Measurements from ENCODE around the gene LYZ. TPM values are rescaled to one million over a fixed set of nuclear protein-coding genes. Genes with fewer than 3 reads are reported as not detected.

The LYZ gene
- total RNA-seq, 1 donor from 2014 or later: 0.89 TPM

DNA sequence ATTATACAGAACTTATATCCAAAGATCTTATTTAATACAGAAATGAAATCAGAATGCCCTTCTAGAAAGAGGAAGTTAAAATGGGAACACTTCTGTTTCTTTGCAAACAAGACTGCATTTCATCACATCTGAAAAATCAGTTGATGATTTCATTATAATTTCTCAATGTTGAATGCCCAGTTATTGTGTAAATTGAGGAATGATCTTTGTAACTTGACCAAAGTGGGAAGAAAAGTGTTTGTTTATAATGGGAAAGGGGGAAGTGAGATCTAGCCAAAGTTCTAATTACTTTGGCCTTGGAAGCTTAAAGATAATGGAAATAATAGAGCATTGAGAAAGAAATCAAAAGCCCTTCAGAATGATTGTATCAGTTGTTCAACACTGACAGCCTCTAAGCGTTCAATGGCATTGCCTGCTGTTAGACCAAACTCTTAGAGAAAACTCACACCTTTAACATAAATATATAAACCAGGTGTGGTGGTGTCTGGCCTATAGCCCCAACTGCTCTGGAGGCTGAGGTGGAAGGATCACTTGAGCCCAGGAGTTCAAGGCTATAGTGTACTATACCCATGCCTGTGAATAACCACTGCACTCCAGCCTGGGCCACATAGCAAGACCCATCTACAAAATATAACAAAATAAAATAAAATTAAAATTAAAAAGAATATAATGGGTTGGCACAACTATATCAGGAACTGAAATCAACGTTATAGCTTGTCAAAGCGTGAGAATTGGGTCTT, 9.9 kb upstream of the LYZ start:
- intact Hi-C loops (cut with micrococcal nuclease): no loop called here

GRCh38 chr12:69338936-69339335, 9.2 kb upstream of the LYZ start:
- intact Hi-C loops (cut with micrococcal nuclease): no loop called here

DNA sequence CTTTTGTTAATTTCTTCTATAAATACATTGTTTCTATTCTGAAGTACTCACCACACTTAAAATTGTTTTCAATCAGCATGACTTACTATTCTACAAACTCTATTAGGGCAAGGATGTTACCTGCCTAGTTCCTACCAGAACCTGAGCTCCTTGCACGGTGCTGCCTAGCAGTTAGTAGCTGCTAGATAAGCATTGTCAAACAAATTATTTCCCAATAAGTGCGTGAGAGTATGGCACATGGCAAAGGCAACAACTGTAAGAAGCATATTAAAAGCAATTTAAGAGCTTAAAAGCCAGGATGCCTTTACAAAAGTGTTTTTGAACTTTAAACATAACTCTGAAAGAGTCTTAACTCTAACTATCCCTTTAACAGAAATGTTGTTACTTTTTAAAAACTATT, 8.2 kb upstream of the LYZ start:
- intact Hi-C loops (cut with micrococcal nuclease): no loop called here

DNA sequence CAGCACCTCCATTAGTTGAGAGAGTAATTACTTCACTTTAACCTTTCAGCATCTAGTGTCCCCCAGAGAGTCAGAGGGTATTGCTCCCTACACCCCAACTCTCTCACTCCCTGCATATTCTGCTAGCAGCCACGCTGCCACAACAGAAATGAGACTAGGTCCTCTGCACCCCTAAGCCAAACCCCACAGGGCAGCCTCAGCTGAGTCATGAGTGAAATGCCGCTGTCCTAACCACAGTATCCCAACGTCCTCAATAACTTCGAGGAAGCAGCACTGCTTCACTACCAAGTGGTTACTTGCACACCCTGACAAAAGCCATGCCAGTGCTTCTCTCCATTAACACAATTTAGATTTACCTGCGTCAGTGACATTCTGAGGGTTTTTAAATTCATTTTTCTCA, 6.9 kb upstream of the LYZ start:
- intact Hi-C loops (cut with micrococcal nuclease): no loop called here

DNA sequence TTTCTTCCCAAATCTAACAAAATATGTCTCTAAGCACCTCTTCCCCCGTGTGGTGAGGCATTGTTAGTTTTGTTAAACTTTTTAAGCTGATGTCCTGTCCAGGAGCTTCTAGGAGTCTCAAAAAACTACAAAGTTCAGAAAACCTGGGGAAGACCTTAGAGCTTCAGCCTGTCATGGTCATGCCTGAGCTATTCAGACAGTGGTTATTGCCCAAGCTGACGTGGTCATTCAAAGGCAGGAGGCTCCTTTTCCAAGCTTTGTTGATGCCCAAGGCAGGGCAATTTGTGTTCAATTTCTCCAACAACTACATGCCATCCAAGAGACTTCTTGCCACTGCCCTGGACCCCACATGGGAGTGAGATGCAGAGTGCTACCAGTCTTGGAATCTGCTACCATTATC, 5.8 kb upstream of the LYZ start:
- intact Hi-C loops (cut with micrococcal nuclease): no loop called here

DNA sequence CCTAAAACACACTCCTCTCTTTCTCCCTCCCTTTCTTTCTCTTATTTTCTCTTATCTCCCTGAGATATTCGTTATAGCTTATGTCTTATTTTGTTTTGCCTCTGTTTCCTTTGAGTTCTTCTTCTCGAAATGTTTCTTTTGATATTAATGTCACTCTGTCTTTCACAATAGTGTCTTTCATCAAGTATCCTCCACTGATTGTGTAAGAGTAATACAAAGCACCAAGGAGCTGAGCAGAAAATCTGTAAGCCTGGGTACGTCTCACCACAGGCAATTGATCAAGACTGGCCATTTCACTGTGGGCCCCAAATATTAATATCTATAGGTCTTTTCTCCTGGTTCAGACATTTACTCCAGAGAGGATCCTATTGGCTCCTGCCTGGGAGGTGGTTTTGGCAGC, 4.8 kb upstream of the LYZ start:
- intact Hi-C loops (cut with micrococcal nuclease): no loop called here

- intact Hi-C loops (cut with micrococcal nuclease): no loop called here
These were observed 4.1 kb upstream of the LYZ start for GRCh38 chr12:69343885-69344612.

GRCh38 chr12:69345077-69345476, 3.1 kb upstream of the LYZ start:
- intact Hi-C loops (cut with micrococcal nuclease): no loop called here

GRCh38 chr12:69345742-69346141, 2.4 kb upstream of the LYZ start:
- intact Hi-C loops (cut with micrococcal nuclease): no loop called here

DNA sequence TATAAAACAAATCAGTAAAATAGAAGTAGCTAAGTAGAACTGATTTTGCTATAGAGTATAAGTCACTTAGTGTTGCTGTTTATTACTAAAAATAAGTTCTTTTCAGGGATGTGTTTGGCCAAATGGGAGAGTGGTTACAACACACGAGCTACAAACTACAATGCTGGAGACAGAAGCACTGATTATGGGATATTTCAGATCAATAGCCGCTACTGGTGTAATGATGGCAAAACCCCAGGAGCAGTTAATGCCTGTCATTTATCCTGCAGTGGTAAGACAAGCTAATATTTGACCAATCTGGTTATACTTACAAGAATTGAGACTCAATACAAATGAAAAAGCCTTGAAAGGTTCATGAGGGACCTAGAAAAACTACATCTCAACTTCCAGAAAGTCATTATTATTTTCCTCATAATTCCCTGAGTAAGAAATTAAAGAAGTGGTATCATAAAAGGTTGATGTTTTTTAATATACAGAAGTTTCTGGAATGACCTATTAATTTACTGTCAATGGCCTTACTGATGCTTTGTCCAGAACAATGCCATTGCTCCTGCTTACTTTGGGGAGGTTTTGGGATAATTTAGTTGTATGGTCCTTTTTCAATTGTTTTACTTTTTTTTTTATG, 1.9 kb downstream of the LYZ start:
- intact Hi-C loops (cut with micrococcal nuclease): no loop called here

DNA sequence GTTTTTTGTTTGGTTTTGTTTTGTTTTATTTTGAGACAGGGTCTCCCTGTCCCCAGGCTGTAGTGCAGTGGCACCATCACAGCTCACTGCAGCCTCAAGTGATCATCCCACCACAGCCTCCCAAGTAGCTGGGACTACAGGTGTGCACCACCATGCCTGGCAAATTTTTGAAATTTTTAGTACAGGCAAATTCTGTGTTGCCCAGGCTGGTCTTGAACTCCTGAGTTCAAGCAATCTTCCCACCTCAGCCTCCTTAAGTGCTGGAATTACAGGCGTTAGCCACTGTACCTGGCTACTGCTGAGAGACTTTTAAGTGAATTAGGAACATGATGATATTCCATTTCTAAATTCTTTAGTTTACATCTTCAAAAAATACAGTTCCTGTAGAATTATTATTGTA, 2.6 kb downstream of the LYZ start:
- intact Hi-C loops (cut with micrococcal nuclease): no loop called here

DNA sequence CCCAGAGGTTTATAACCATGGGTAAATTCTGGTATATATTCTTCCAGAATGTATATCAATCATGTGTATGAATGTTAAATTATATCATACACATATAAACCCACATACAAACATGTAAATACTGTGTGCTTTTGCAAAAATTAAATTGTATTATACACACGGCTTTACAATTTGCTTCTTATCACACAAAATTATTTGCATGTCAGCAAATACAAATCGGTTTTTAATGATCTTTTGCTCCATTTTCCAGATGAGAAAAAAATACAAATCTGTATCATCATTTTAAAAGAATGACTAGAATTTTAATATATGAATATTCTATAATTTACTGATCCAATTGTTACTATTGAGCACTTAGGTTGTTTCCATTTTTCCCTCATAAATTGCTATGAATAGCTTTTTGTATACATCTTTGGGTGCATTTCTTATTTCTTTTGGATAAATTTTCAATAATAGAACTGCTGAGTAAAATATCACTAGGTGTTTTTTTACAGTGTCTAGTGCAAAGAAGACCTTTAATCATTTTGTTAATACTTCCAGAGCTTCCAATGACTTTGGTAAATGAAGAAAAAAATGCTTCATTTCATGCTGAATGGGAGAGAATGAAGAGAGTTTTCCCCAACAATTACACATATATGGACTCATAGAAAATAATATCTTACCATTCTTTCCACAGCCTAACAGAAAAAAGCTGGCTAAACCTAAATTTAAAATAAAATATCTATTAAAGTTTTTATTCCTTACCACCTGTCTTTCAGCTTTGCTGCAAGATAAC, 3.5 kb downstream of the LYZ start:
- intact Hi-C loops (cut with micrococcal nuclease): no loop called here

- intact Hi-C loops (cut with micrococcal nuclease): no loop called here
These were observed 4.7 kb downstream of the LYZ start for GRCh38 chr12:69352904-69353303.

DNA sequence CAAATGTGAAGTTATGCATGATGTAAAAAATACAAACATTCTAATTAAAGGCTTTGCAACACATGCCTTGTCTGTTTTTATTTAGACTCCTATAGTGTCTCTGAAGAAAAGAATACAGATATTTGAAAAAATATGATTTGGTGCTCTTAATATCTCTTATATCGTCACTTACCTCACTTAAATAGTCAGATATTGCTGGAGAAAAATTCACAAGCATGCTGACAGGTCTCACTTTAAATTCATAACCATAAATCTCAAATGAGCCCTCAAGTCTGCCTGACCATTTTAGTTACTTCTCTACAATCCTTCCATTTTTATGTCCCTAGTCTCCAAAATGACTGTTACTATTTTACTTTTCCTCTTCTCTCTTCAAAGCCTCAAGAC, 6.0 kb downstream of the LYZ start:
- intact Hi-C loops (cut with micrococcal nuclease): no loop called here

GRCh38 chr12:69354556-69355187, 6.5 kb downstream of the LYZ start:
- intact Hi-C loops (cut with micrococcal nuclease): no loop called here

DNA sequence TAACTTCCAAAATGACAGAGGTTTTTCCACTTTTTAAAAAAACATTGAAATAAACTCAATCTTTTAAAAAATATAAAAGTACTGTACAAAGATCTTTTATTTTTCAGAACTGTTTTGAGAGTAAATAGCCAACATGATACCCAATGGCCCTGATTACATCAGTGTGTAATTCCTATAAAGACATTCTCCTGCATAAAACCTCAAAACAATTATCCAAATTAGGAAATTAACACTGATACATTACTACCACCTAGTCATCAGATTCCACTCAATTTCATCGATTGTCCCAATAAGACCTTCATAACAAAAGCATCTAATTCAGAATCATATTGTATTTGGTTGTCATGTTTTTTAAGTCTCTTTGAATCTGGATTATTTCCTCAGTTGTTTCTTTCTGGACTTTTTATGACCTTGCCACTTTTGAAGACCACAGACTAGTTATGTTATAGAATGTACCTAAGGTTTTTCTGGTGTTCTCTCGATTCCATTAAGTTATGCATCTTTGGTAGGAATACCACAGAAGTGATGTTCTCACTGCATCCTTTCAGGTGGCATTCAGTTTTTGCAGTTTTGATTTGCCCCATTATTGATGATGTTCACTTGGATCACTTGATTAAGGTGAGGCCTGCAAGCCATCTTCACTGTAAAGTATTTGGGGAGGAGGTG, 7.3 kb downstream of the LYZ start:
- intact Hi-C loops (cut with micrococcal nuclease): no loop called here

DNA sequence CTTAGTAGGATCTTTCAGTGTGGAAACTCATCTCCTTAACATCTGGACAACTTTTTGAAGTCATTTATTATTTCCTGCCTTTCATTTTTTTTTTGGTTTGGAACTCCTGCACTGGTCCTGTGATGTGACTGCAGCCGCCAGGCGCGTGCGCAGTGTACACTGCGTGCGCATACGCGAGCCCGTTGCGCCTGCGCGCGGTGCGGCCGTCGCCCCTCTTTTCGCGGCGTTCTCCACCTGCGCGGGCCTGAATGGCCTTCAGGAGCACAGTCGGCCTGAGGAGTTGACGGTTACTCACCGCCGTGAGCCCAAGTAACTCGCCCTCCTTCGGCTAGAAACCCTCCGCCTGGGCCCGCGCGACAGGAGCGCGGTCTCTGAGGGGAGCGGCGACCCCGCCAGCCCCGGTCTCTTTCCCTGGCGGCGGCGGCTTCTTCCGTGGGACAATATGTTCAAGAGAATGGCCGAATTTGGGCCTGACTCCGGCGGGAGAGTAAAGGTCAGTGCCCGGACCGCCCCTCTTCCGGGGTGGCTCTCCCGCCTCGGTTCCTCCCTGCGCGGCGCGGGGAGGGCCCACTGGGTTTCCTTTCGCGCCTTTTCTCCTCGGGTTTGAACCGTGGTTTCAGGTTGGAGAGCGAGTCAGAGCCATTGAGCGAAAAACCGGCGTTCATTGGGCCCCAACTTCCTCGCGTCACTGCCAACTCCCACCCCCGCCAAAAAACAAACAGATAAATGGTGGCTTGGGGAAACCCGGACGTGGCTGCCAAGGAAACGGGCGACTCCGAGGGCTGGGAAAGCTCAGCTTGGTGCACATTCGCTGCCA, 11.6 kb downstream of the LYZ start, which contains the start of gene YEATS4:
Gene YEATS4 (plus strand): TSS at position 213 of the 817 bp plus-strand sequence. CDS start 230 bp downstream, at position 443.
- intact Hi-C loops (cut with micrococcal nuclease): loop anchor here (1.0 to 2.0 kb wide), 5 partner anchors 111 to 883 kb away; partner anchors contain the start of genes CCT2, CNOT2, CPSF6 and FRS2

- intact Hi-C loops (cut with micrococcal nuclease): loop anchor here (1.0 to 2.0 kb wide), 5 partner anchors 110 to 882 kb away; partner anchors contain the start of genes CCT2, CNOT2, CPSF6 and FRS2
These were observed 12.1 kb downstream of the LYZ start for GRCh38 chr12:69360348-69360672.

DNA sequence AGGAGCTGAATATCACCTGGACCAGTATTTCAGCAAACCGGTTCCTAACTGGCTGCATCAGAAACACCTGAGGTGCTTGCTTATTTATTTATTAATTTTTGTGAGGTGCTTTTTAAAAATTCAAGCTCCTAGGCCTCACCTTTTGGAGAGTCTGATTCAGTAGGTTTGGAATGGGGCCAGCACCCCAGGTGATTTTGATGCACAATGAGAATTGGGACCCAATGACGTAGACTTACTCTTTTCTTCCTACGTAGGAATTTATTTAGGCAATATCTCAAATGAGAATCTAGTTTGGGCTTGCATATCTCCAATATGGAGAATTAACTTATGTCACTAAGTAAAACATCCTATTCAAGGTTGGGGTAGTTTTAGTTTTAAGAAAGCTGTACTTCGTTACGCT, 18.6 kb downstream of the LYZ start:
- intact Hi-C loops (cut with micrococcal nuclease): no loop called here

DNA sequence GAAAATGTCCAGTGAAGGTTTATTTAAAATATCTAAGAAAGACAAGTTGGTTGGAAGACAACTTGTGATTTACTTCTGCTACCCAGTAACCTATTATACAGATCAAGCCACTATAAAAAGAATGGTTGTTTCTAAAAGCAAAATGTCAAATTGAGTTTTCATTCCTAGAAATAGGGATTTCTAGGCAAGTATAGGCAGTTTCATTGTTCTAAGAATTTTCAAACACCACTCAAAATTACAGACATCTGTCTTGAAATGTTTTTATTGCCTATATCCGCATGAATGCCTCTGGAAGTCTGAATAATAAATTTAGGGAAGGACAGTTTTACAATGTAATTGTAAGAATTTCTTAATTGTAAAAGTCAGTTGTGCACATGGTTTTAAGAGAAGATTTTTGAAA, 20.0 kb downstream of the LYZ start:
- intact Hi-C loops (cut with micrococcal nuclease): no loop called here

Measured in T-helper 2 cell treated with Interferon-gamma antibody and Interleukin-4, amounts not matched to agents 100 ng/mL and 5 ng/mL, for 36 hours (primary cell).